HEK293T (cell line): ENCODE results near the gene TXNIP.

Source experiments
- CTCF ChIA-PET: fragments of 350-600 bp; formaldehyde crosslinking; extraction: SDS; loops from one replicate; lab custom pipeline; 2021; ENCODE audit warnings: antibody characterized with exemption, inconsistent platforms; lab: Yijun Ruan, JAX
- POLR2A ChIA-PET: fragments of 350-600 bp; formaldehyde crosslinking; extraction: SDS; loops from one replicate; lab custom pipeline; 2020; ENCODE audit warnings: antibody characterized with exemption, inconsistent platforms; lab: Yijun Ruan, JAX
- DNase-seq: peaks from one replicate; pipeline ENCODE4 v3.0.0; 2012; ENCODE audit warnings: mixed read lengths; ENCODE audit errors: extremely low spot score
- ARNT ChIP-seq: fragments of 450-650 bp; IDR thresholded peaks from 2 replicates; pipeline ENCODE4 v1.6.1; 2017; ENCODE audit warnings: mild to moderate bottlenecking
- BHLHE40 ChIP-seq: fragments of 450-650 bp; IDR thresholded peaks from 2 replicates; pipeline ENCODE4 v1.6.1; 2016; ENCODE audit warnings: mild to moderate bottlenecking, moderate library complexity, borderline replicate concordance
- CTBP1 ChIP-seq: fragments of 450-650 bp; IDR thresholded peaks from 2 replicates; pipeline ENCODE4 v1.6.1; 2016; ENCODE audit warnings: borderline replicate concordance
- ELF4 ChIP-seq: fragments of 450-650 bp; IDR thresholded peaks from 2 replicates; pipeline ENCODE4 v1.6.1; 2017; ENCODE audit warnings: antibody characterized with exemption
- FOXA1 ChIP-seq: fragments of 450-650 bp; IDR thresholded peaks from 2 replicates; pipeline ENCODE4 v1.6.1; 2016; ENCODE audit warnings: mild to moderate bottlenecking
- FOXK2 ChIP-seq: fragments of 450-650 bp; IDR thresholded peaks from 2 replicates; pipeline ENCODE4 v1.6.1; 2016; ENCODE audit warnings: mild to moderate bottlenecking
- FOXM1 ChIP-seq: fragments of 450-650 bp; IDR thresholded peaks from 2 replicates; pipeline ENCODE4 v1.6.1; 2017; ENCODE audit warnings: mild to moderate bottlenecking, borderline replicate concordance
- HDGF ChIP-seq: fragments of 450-650 bp; IDR thresholded peaks from 2 replicates; pipeline ENCODE4 v1.6.1; 2017; ENCODE audit warnings: antibody characterized with exemption, borderline replicate concordance
- L3MBTL2 ChIP-seq: fragments of 450-650 bp; conservative IDR thresholded peaks from 2 replicates; pipeline ENCODE4 v1.6.1; 2016; ENCODE audit warnings: mild to moderate bottlenecking
- LEF1 ChIP-seq: fragments of 450-650 bp; IDR thresholded peaks from 2 replicates; pipeline ENCODE4 v1.6.1; 2017; ENCODE audit warnings: mild to moderate bottlenecking, borderline replicate concordance
- NFRKB ChIP-seq: fragments of 450-650 bp; IDR thresholded peaks from 2 replicates; pipeline ENCODE4 v1.6.1; 2016; ENCODE audit warnings: mild to moderate bottlenecking, moderate library complexity
- SP1 ChIP-seq: fragments of 450-650 bp; IDR thresholded peaks from 2 replicates; pipeline ENCODE4 v1.6.1; 2017
- SUZ12 ChIP-seq: fragments of 450-650 bp; IDR thresholded peaks from 2 replicates; pipeline ENCODE4 v1.6.1; 2016; ENCODE audit warnings: mild to moderate bottlenecking
- TARDBP ChIP-seq: fragments of 450-650 bp; IDR thresholded peaks from 2 replicates; pipeline ENCODE4 v1.6.1; 2016
- ZNF384 ChIP-seq: fragments of 450-650 bp; IDR thresholded peaks from 2 replicates; pipeline ENCODE4 v1.6.1; 2016
- TF ChIP-seq, protein P1 (sequence below): fragments of 450-650 bp; IDR thresholded peaks from 2 replicates; pipeline ENCODE4 v1.6.1; 2016

TXNIP gene

DNA sequence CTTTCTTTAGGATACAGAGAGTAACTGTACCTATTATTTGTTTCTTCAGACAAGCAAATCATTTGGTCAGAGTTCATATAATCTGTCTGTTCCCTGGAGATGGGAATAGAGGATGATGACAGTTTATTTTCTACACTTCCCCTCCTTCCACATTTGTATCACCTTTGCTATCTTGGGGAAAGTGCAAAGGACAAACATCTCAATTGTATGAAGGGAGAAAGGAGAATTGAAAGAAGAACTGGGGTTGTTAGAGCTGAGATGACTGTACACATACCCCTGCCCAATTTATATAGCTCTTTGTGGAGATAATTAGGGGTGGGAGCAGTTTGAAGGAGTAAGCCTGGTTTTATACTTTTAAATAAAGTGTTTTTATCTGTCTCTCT, 17.9 kb downstream of the TXNIP start:
- no peak for TF ChIP-seq SUZ12
- no peak for TF ChIP-seq FOXM1
- TF ChIP-seq FOXA1 = no peak
- TF ChIP-seq ZNF384 = no peak
- no peak for TF ChIP-seq ELF4
- TF ChIP-seq FOXK2 = no peak
- TF ChIP-seq, protein P1, sequence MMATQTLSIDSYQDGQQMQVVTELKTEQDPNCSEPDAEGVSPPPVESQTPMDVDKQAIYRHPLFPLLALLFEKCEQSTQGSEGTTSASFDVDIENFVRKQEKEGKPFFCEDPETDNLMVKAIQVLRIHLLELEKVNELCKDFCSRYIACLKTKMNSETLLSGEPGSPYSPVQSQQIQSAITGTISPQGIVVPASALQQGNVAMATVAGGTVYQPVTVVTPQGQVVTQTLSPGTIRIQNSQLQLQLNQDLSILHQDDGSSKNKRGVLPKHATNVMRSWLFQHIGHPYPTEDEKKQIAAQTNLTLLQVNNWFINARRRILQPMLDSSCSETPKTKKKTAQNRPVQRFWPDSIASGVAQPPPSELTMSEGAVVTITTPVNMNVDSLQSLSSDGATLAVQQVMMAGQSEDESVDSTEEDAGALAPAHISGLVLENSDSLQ = no peak
- no peak for DNase-seq
- POLR2A ChIA-PET = interaction anchor here (1.0 to 8.7 kb wide), 9 partner anchors 12 to 61 kb away, joined by 3 to 115 read pairs (median 10); partner anchors contain the start of genes ANKRD34A, POLR3GL, RBM8A and TXNIP
- CTCF ChIA-PET = interaction anchor here (1.1 to 4.6 kb wide), 8 partner anchors 9 to 132 kb away, joined by 4 to 42 read pairs (median 11); partner anchors contain the start of genes ANKRD34A, NUDT17 and POLR3GL

DNA sequence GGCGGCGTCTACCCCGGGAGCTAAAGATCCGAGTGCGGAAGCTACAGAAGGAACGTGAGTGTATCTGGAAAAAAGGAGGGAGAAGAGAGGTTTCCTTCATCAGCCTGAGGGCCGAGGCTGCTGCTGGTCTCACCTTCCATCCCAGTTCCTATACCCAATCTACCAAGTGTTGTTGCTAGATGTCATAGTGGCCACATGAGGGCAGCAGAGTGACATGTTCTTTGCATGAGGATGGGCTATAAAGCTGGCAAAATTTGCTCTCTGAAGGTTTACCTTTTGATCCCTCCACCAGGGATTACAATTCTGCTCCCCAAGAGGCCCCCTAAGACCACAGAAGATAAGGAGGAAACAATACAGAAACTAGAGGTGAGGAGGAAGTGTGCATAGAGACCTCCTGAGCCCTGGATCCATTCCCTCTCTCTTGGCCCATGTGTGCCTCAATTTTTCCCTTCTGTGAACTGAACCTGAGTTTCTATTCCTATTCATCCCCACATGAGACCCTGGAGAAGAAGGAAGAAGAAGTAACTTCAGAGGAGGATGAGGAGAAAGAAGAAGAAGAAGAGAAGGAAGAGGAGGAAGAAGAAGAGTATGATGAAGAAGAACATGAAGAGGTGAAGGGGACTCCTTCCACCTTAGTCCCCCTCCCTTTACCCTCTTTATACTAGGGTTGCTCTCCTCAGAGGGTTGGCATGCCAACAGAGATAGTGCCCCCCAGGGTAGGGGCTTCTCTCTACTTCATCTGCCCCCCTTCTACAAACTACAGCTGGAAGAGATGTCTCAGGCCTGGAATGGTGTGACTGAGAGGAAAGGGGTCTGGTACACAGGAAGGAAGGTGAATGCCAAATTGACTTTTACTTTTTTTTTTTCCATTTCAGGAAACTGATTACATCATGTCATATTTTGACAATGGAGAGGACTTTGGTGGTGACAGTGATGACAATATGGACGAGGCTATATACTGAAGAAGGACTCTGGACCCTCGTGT, 18.6 kb downstream of the TXNIP start:
- no peak for TF ChIP-seq BHLHE40
- TF ChIP-seq FOXK2 = no peak
- no peak for TF ChIP-seq HDGF
- POLR2A ChIA-PET = interaction anchor here (0.9 to 8.7 kb wide), 6 partner anchors 13 to 59 kb away, joined by 3 to 115 read pairs (median 14); partner anchors contain the start of genes ANKRD34A, POLR3GL and TXNIP
- DNase-seq = peak; percentile 83
- CTCF ChIA-PET = interaction anchor here (0.7 to 4.6 kb wide), 16 partner anchors 9 to 86 kb away, joined by 3 to 42 read pairs (median 6); partner anchors contain the start of genes ANKRD34A, HJV and POLR3GL

DNA sequence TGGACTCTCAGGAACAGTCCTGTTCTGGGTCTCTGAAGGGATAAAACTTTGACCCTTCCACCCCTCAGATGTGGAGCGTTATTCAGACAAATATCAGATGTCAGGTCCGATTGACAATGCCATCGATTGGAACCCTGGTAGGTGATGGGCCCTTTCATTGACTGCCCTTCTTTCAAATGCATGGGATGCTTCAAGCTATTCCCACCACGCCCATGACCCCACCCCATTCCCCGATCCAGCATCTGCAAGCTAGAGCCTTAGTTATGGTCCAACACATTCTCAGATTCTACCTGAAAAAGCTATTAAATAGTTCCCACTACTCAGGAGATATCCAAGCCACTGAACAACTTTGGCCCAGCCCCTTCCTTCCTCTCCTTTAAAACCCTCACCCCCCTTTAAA, 19.4 kb downstream of the TXNIP start:
- TF ChIP-seq BHLHE40 (no peak), NFRKB (no peak), HDGF (no peak), TARDBP (no peak), L3MBTL2 (no peak), FOXM1 (no peak), ARNT (no peak), FOXK2 (no peak), ELF4 (no peak), SUZ12 (no peak), ZNF384 (no peak), LEF1 (no peak), SP1 (no peak)
- TF ChIP-seq, protein P1 = no peak
- CTCF ChIA-PET = interaction anchor here (0.7 to 4.6 kb wide), 13 partner anchors 10 to 85 kb away, joined by 3 to 42 read pairs (median 8); partner anchors contain the start of genes ANKRD34A, HJV and POLR3GL
- POLR2A ChIA-PET = interaction anchor here (0.9 to 8.7 kb wide), 4 partner anchors 13 to 29 kb away, joined by 3 to 115 read pairs (median 36); partner anchors contain the start of genes ANKRD34A, POLR3GL and TXNIP
- DNase-seq = no peak

DNA sequence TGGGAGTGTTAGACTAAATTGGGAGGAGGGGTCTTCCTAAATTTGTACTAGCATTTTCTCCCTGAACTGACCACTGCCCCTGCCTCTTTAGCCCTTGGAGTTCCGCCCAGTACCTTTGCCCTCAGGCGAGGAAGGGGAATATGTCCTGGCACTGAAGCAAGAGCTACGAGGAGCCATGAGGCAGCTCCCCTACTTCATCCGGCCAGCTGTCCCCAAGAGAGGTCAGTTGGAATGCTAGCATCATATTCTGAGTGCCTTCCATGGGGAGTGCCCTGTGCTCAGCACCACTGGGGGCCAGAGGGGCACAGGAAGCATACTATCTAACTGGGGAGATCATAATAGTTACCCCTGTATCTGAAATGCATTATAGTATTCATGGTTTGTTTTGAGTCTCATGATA, 21.2 kb downstream of the TXNIP start:
- TF ChIP-seq ELF4 = no peak
- no peak for TF ChIP-seq ZNF384
- TF ChIP-seq ARNT = no peak
- TF ChIP-seq FOXK2 = no peak
- TF ChIP-seq, protein P1 = no peak
- no peak for TF ChIP-seq SP1
- no peak for TF ChIP-seq NFRKB
- TF ChIP-seq FOXM1 = no peak
- no peak for TF ChIP-seq HDGF
- TF ChIP-seq LEF1 = no peak
- no peak for TF ChIP-seq L3MBTL2
- TF ChIP-seq CTBP1 = no peak
- POLR2A ChIA-PET = interaction anchor here (0.6 to 3.0 kb wide), 3 partner anchors 11 to 22 kb away, joined by 3 to 18 read pairs (median 4); partner anchors contain the start of genes ANKRD34A and POLR3GL
- no peak for DNase-seq
- CTCF ChIA-PET = no interaction called here

DNA sequence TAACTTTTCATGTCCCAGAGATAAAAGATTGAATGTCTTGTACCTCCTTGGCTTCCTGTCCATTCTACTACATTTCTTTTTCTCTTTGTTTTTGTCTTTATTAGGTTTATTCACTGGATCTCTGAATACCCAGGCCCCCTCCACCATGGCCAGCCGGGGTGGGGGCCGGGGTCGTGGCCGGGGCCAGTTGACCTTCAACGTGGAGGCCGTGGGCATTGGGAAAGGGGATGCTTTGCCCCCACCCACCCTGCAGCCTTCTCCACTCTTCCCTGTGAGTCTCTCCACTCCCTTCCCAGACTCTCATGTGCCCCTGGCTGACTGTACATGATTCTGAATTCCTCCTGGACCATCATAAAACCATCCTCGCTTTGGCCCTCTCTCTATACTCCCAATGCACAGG, 21.7 kb downstream of the TXNIP start:
- no peak for DNase-seq
- TF ChIP-seq SUZ12 (no peak), FOXK2 (no peak), ELF4 (no peak), FOXM1 (no peak), L3MBTL2 (no peak), NFRKB (no peak), BHLHE40 (no peak), CTBP1 (no peak), ZNF384 (no peak), SP1 (no peak)
- TF ChIP-seq, protein P1 = no peak
- CTCF ChIA-PET = no interaction called here
- POLR2A ChIA-PET = interaction anchor here (0.6 to 1.2 kb wide), 2 partner anchors 17 to 23 kb away, joined by 3 to 4 read pairs; no protein-coding TSS in a partner anchor
